ENCODE measurements around the gene LAMA2. TPM values are rescaled to one million over a fixed set of nuclear protein-coding genes. Genes with fewer than 3 reads are reported as not detected.

Gene LAMA2
- total and polyA plus RNA-seq, 2 of the 8 experiments (the other 6 are each of a cell fraction or from before 2014, with no cell fraction given): 1.3 to 3.8 TPM

DNA sequence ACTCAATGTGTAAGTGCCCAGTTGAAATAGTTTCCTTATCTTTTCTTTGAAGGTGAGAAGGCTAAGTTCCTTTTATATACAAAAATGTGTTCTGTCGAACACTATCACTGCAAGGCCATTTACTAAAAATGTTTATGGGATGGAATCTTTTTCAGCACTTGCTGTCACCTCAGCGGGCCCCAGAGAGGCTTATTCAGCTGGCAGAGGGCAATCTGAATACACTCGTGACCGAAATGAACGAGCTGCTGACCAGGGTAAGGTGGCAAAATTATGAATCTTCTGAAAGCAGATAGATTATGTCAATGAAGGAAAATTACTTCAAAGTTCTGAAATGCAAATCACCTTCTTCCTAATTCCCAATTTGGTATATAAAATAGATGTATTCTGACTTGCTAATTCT, 486.8 kb downstream of the LAMA2 start:
- no peak overlapping the region for H3K14ac ChIP-seq (ENCODE audit: insufficient read length)
- no peak overlapping the region for H3K56ac ChIP-seq (replicated peaks; ENCODE audit: insufficient read length, low read depth, low read length)
- H4K91ac ChIP-seq (replicated peaks; ENCODE audit: insufficient read length, low read length): no peak overlapping the region
- H3K23me2 ChIP-seq (ENCODE audit: low read depth, low read length): no peaks in the 10 kb centered on the region
- H2AFZ ChIP-seq (ENCODE audit: low read length): no peak overlapping the region
- H3K27ac ChIP-seq (ENCODE audit: low read depth, low read length): no peak overlapping the region
- no peaks in the 10 kb centered on the region for H3K27me3 ChIP-seq (replicated peaks in 1 of 4; ENCODE audit: control insufficient read depth in 3 of 4, extremely low read depth in 1 of 4, insufficient read depth in 3 of 4, low read length in 3 of 4)
- H2BK15ac ChIP-seq (ENCODE audit: low read length): no peak overlapping the region
- no peak overlapping the region for H2AK5ac ChIP-seq (ENCODE audit: low read depth, low read length)
- ChIA-PET CTCF (ENCODE audit: partially characterized antibody) (interaction anchor here (0.7 to 2.4 kb wide), 12 partner anchors 9 to 645 kb away, joined by 3 to 8 read pairs (median 3); no protein-coding TSS in a partner anchor), POLR2A (ENCODE audit: partially characterized antibody) (no interaction called here)
- no peak overlapping the region for H2BK20ac ChIP-seq (ENCODE audit: low read length)
- no peak overlapping the region for H3K18ac ChIP-seq (ENCODE audit: extremely low read depth, low read length)
- no peaks in the 10 kb centered on the region for H4K20me1 ChIP-seq (replicated peaks in 1 of 2; ENCODE audit: control insufficient read depth in 1 of 2, insufficient read depth in 2 of 2, low read length in 2 of 2)
- H3K23ac ChIP-seq (ENCODE audit: insufficient read length): no peak overlapping the region
- no peak overlapping the region for H3K4me2 ChIP-seq (ENCODE audit: insufficient read depth in 1 of 2, low read depth in 2 of 2, low read length in 2 of 2)
- no peaks in the 10 kb centered on the region for H3K79me2 ChIP-seq (ENCODE audit: control insufficient read depth in 1 of 2, insufficient read depth in 2 of 2, low read length in 2 of 2)
- 89% methylated on average over 5 of the region's 5 CpGs; no CpG with 5 or more reads in 1 of the 2 experiments for WGBS, 2 experiments (ENCODE audit: extremely low coverage in 1 of 2, insufficient coverage in 1 of 2, insufficient read length in 1 of 2, insufficient replicate concordance in 2 of 2, low coverage in 1 of 2, low lambda C conversion rate in 2 of 2, missing lambda C conversion rate in 1 of 2)
- no peak overlapping the region for H4K5ac ChIP-seq (ENCODE audit: insufficient read length, low read depth, low read length)
- H2BK12ac ChIP-seq (ENCODE audit: low read depth, low read length): no peak overlapping the region
- no peak overlapping the region for H2BK120ac ChIP-seq (replicated peaks; ENCODE audit: low read depth, low read length)
- no peaks in the 10 kb centered on the region for H3K9me3 ChIP-seq (ENCODE audit: insufficient read depth in 2 of 2, low read depth in 1 of 2, low read length in 1 of 2)
- no peaks in the 10 kb centered on the region for H3K79me1 ChIP-seq (ENCODE audit: low read depth, low read length)
- no peak overlapping the region for H4K8ac ChIP-seq (ENCODE audit: extremely low read depth, insufficient read depth, low read length)
- H3K4me3 ChIP-seq (ENCODE audit: extremely low read depth in 1 of 4, insufficient read depth in 2 of 4, low read depth in 3 of 4, low read length in 4 of 4): no peak overlapping the region
- no peak overlapping the region for H3K4ac ChIP-seq (replicated peaks; ENCODE audit: insufficient read length, low read depth, low read length)
- H3K4me1 ChIP-seq (replicated peaks in 1 of 4; ENCODE audit: control insufficient read depth in 3 of 4, insufficient read depth in 4 of 4, low read length in 3 of 4): peaks cover 0 to 2% (median 0%) of the 10 kb centered on the region in 4 experiments; a peak in 3 of 7 replicates
- no peak overlapping the region for H2BK5ac ChIP-seq (ENCODE audit: low read depth, low read length)
- no peak for FAIRE-seq
- H3K36me3 ChIP-seq (ENCODE audit: control insufficient read depth in 2 of 4, insufficient read depth in 4 of 4, low read length in 3 of 4): no peaks in the 10 kb centered on the region
- no peak overlapping the region for H3K9ac ChIP-seq (replicated peaks in 1 of 4; ENCODE audit: extremely low read depth in 1 of 4, low read depth in 3 of 4, low read length in 3 of 4)
- no peak for DNase-seq (ENCODE audit: low read depth in 1 of 2, low spot score in 2 of 2)
- TF ChIP-seq RBBP5 (IDR thresholded peaks at IDR 0.05; ENCODE audit: borderline replicate concordance, low read depth, low read length): no peak
- TF ChIP-seq TCF12 (IDR thresholded peaks at IDR 0.05; ENCODE audit: low read depth, low read length): no peak
- TF ChIP-seq SP2 (IDR thresholded peaks at IDR 0.05; ENCODE audit: low read length): no peak
- no peak for TF ChIP-seq RFX5 (IDR thresholded peaks at IDR 0.05; ENCODE audit: borderline replicate concordance, low read depth, low read length)
- TF ChIP-seq SRF (IDR thresholded peaks at IDR 0.05; ENCODE audit: low read depth, low read length): no peak
- TF ChIP-seq PHF8 (conservative IDR thresholded peaks at IDR 0.05; ENCODE audit: low read depth, low read length): no peak
